ENCODE measurements around the gene SYNGR2.

- TF ChIP-seq POLR2A (IDR thresholded peaks at IDR 0.05; ENCODE audit: extremely low read depth, insufficient read length) (no peak), CTCF (IDR thresholded peaks at IDR 0.05; ENCODE audit: low read depth, low read length) (no peak), MYC (IDR thresholded peaks at IDR 0.05; ENCODE audit: low read depth, low read length) (no peak)
These were observed 34.3 kb downstream of the SYNGR2 start for GRCh38 chr17:78202666-78203065.

All from NB4 (cell line).